ENCODE results near the gene FAM229B. TPM values are rescaled to one million over a fixed set of nuclear protein-coding genes. Genes with fewer than 3 reads are reported as not detected.
"Not testable (repeated sequence)": the region's sequence is repeated elsewhere in the genome, so short reads cannot be mapped to it uniquely, and the experiment has no call there.

FAM229B gene
- total and polyA plus RNA-seq, 2 of the 8 experiments (the other 6 are each of a cell fraction or from before 2014, with no cell fraction given), result 10.0 to 10.4 TPM

DNA sequence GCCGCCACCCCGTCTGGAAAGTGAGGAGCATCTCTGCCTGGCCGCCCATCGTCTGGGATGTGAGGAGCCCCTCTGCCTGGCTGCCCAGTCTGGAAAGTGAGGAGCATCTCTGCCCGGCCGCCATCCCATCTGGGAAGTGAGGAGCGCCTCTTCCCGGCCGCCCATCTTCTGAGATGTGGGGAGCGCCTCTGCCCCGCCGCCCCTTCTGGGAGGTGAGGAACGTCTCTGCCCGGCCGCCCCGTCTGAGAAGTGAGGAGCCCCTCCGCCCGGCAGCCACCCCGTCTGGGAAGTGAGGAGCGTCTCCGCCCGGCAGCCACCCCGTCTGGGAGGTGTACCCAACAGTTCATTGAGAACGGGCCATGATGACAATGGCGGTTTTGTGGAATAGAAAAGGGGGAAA lies 39.9 kb upstream of the FAM229B start:
- H3K4me2 ChIP-seq (ENCODE audit: insufficient read depth in 1 of 2, low read depth in 2 of 2, low read length in 2 of 2); H3K4me3 ChIP-seq (ENCODE audit: extremely low read depth in 1 of 4, insufficient read depth in 2 of 4, low read depth in 3 of 4, low read length in 4 of 4); H4K91ac ChIP-seq (replicated peaks; ENCODE audit: insufficient read length, low read length); DNase-seq (ENCODE audit: low read depth in 1 of 2, low spot score in 2 of 2); H3K9me3 ChIP-seq (ENCODE audit: insufficient read depth in 2 of 2, low read depth in 1 of 2, low read length in 1 of 2); H3K9ac ChIP-seq (replicated peaks in 1 of 4; ENCODE audit: extremely low read depth in 1 of 4, low read depth in 3 of 4, low read length in 3 of 4); H3K23me2 ChIP-seq (ENCODE audit: low read depth, low read length); FAIRE-seq; H3K14ac ChIP-seq (ENCODE audit: insufficient read length); H2BK120ac ChIP-seq (replicated peaks; ENCODE audit: low read depth, low read length); CTCF ChIA-PET (ENCODE audit: partially characterized antibody); H3K79me2 ChIP-seq (ENCODE audit: control insufficient read depth in 1 of 2, insufficient read depth in 2 of 2, low read length in 2 of 2); H3K36me3 ChIP-seq (ENCODE audit: control insufficient read depth in 2 of 4, insufficient read depth in 4 of 4, low read length in 3 of 4); POLR2A ChIA-PET (ENCODE audit: partially characterized antibody); H4K8ac ChIP-seq (ENCODE audit: extremely low read depth, insufficient read depth, low read length); H2AK5ac ChIP-seq (ENCODE audit: low read depth, low read length); H4K20me1 ChIP-seq (replicated peaks in 1 of 2; ENCODE audit: control insufficient read depth in 1 of 2, insufficient read depth in 2 of 2, low read length in 2 of 2); H3K23ac ChIP-seq (ENCODE audit: insufficient read length); H2BK20ac ChIP-seq (ENCODE audit: low read length); H3K4ac ChIP-seq (replicated peaks; ENCODE audit: insufficient read length, low read depth, low read length); H3K18ac ChIP-seq (ENCODE audit: extremely low read depth, low read length); H2AFZ ChIP-seq (ENCODE audit: low read length); H3K4me1 ChIP-seq (replicated peaks in 1 of 4; ENCODE audit: control insufficient read depth in 3 of 4, insufficient read depth in 4 of 4, low read length in 3 of 4); H2BK12ac ChIP-seq (ENCODE audit: low read depth, low read length); H2BK5ac ChIP-seq (ENCODE audit: low read depth, low read length); H4K5ac ChIP-seq (ENCODE audit: insufficient read length, low read depth, low read length); H3K27ac ChIP-seq (ENCODE audit: low read depth, low read length); H3K56ac ChIP-seq (replicated peaks; ENCODE audit: insufficient read length, low read depth, low read length); H2BK15ac ChIP-seq (ENCODE audit: low read length); H3K27me3 ChIP-seq (replicated peaks in 1 of 4; ENCODE audit: control insufficient read depth in 3 of 4, extremely low read depth in 1 of 4, insufficient read depth in 3 of 4, low read length in 3 of 4); H3K79me1 ChIP-seq (ENCODE audit: low read depth, low read length): not testable (repeated sequence)
- WGBS, 2 experiments (ENCODE audit: extremely low coverage in 1 of 2, insufficient coverage in 1 of 2, insufficient read length in 1 of 2, insufficient replicate concordance in 2 of 2, low coverage in 1 of 2, low lambda C conversion rate in 2 of 2, missing lambda C conversion rate in 1 of 2), result 95% methylated on average over 8 of the region's 25 CpGs; no CpG with 5 or more reads in 1 of the 2 experiments

Measured in H1 (cell line).